ENCODE data around the gene BIRC7. TPM values are rescaled to one million over a fixed set of nuclear protein-coding genes. Genes with fewer than 3 reads are reported as not detected.

The BIRC7 gene
- total RNA-seq, 5 donors from 2014 or later (not counting 1 experiment from before 2014, with no cell fraction given) = not detected

GRCh38 chr20:63241272-63241671, 5.6 kb downstream of the BIRC7 start:
- ATAC-seq (replicated peaks in 1 of 4) (no peak), DNase-seq (no peak)
- H3K9me3 Mint-ChIP-seq = no peaks in the 10 kb centered on the region
- peaks cover 0 to 32% of the 10 kb centered on the region in 2 experiments for H3K27me3 ChIP-seq (replicated peaks in 1 of 2; ENCODE audit: control insufficient read depth in 2 of 2, extremely low read depth in 1 of 2, insufficient read depth in 2 of 2, low read length in 1 of 2)
- H3K4me3 Mint-ChIP-seq = no peak overlapping the region
- H3K4me1 Mint-ChIP-seq = no peaks in the 10 kb centered on the region
- no peak overlapping the region for H3K27ac Mint-ChIP-seq
- CTCF ChIA-PET = interaction anchor here in 1 of 2 donors (0.6 kb wide), 1 partner anchor 11 kb away, joined by 4 read pairs; no protein-coding TSS in a partner anchor
- POLR2A ChIA-PET = no interaction called here
- 64% methylated on average over 5 of the region's 11 CpGs for WGBS (ENCODE audit: insufficient coverage)
- H3K36me3 Mint-ChIP-seq = no peaks in the 10 kb centered on the region
- H3K27ac ChIP-seq (ENCODE audit: low read length) = no peak overlapping the region
- H3K4me3 ChIP-seq (ENCODE audit: control insufficient read depth in 1 of 2, extremely low read depth in 1 of 2, low read length in 1 of 2) = no peak overlapping the region
- no peaks in the 10 kb centered on the region for H3K9me3 ChIP-seq
- peaks cover 8 to 25% of the 10 kb centered on the region in 2 donors for H3K27me3 Mint-ChIP-seq
- H3K36me3 ChIP-seq (ENCODE audit: control insufficient read depth in 2 of 2, extremely low read depth in 1 of 2, insufficient read depth in 1 of 2, low read length in 1 of 2) = no peaks in the 10 kb centered on the region
- H3K4me1 ChIP-seq (ENCODE audit: control insufficient read depth in 1 of 2, extremely low read depth in 1 of 2, insufficient read depth in 2 of 2, low read length in 2 of 2) = no peaks in the 10 kb centered on the region

GRCh38 chr20:63242736-63243135, 7.0 kb downstream of the BIRC7 start:
- Histone ChIP-seq H3K27ac (ENCODE audit: low read length) (no peak overlapping the region), H3K27me3 (replicated peaks in 1 of 2; ENCODE audit: control insufficient read depth in 2 of 2, extremely low read depth in 1 of 2, insufficient read depth in 2 of 2, low read length in 1 of 2) (peaks cover 0 to 46% of the 10 kb centered on the region in 2 experiments), H3K4me3 (ENCODE audit: control insufficient read depth in 1 of 2, extremely low read depth in 1 of 2, low read length in 1 of 2) (no peak overlapping the region), H3K36me3 (ENCODE audit: control insufficient read depth in 2 of 2, extremely low read depth in 1 of 2, insufficient read depth in 1 of 2, low read length in 1 of 2) (no peaks in the 10 kb centered on the region), H3K9me3 (no peaks in the 10 kb centered on the region), H3K4me1 (ENCODE audit: control insufficient read depth in 1 of 2, extremely low read depth in 1 of 2, insufficient read depth in 2 of 2, low read length in 2 of 2) (no peaks in the 10 kb centered on the region)
- Mint-ChIP-seq H3K4me1 (no peaks in the 10 kb centered on the region), H3K27me3 (peaks cover 8 to 25% of the 10 kb centered on the region in 2 donors), H3K4me3 (no peak overlapping the region), H3K9me3 (no peaks in the 10 kb centered on the region), H3K27ac (no peak overlapping the region), H3K36me3 (no peaks in the 10 kb centered on the region)
- DNase-seq = no peak
- 90% methylated on average over 15 of the region's 21 CpGs for WGBS (ENCODE audit: insufficient coverage)
- ChIA-PET POLR2A (no interaction called here), CTCF (no interaction called here)
- no peak for ATAC-seq (replicated peaks in 1 of 4)

GRCh38 chr20:63243604-63244247, 8.0 kb downstream of the BIRC7 start:
- H3K36me3 ChIP-seq (ENCODE audit: control insufficient read depth in 2 of 2, extremely low read depth in 1 of 2, insufficient read depth in 1 of 2, low read length in 1 of 2) = no peaks in the 10 kb centered on the region
- no peaks in the 10 kb centered on the region for H3K4me1 Mint-ChIP-seq
- no peak overlapping the region for H3K4me3 ChIP-seq (ENCODE audit: control insufficient read depth in 1 of 2, extremely low read depth in 1 of 2, low read length in 1 of 2)
- no peak overlapping the region for H3K27ac ChIP-seq (ENCODE audit: low read length)
- POLR2A ChIA-PET = no interaction called here
- no peak overlapping the region for H3K27ac Mint-ChIP-seq
- no peak overlapping the region for H3K4me3 Mint-ChIP-seq
- no peaks in the 10 kb centered on the region for H3K9me3 ChIP-seq
- DNase-seq (no peak), ATAC-seq (replicated peaks in 1 of 4) (no peak)
- H3K27me3 Mint-ChIP-seq = peaks cover 14 to 34% of the 10 kb centered on the region in 2 donors
- WGBS (ENCODE audit: insufficient coverage) = 82% methylated on average over 20 of the region's 25 CpGs
- H3K27me3 ChIP-seq (replicated peaks in 1 of 2; ENCODE audit: control insufficient read depth in 2 of 2, extremely low read depth in 1 of 2, insufficient read depth in 2 of 2, low read length in 1 of 2) = peaks cover 0 to 56% of the 10 kb centered on the region in 2 experiments
- no peaks in the 10 kb centered on the region for H3K36me3 Mint-ChIP-seq
- CTCF ChIA-PET = no interaction called here
- H3K9me3 Mint-ChIP-seq = no peaks in the 10 kb centered on the region
- no peaks in the 10 kb centered on the region for H3K4me1 ChIP-seq (ENCODE audit: control insufficient read depth in 1 of 2, extremely low read depth in 1 of 2, insufficient read depth in 2 of 2, low read length in 2 of 2)

GRCh38 chr20:63244468-63244867, 8.8 kb downstream of the BIRC7 start:
- DNase-seq (no peak), ATAC-seq (replicated peaks in 1 of 4) (no peak)
- H3K4me1 Mint-ChIP-seq = no peaks in the 10 kb centered on the region
- H3K36me3 Mint-ChIP-seq = no peaks in the 10 kb centered on the region
- H3K4me1 ChIP-seq (ENCODE audit: control insufficient read depth in 1 of 2, extremely low read depth in 1 of 2, insufficient read depth in 2 of 2, low read length in 2 of 2) = no peaks in the 10 kb centered on the region
- H3K27me3 ChIP-seq (replicated peaks in 1 of 2; ENCODE audit: control insufficient read depth in 2 of 2, extremely low read depth in 1 of 2, insufficient read depth in 2 of 2, low read length in 1 of 2) = peaks cover 0 to 63% of the 10 kb centered on the region in 2 experiments
- 84% methylated on average over 8 of the region's 10 CpGs for WGBS (ENCODE audit: insufficient coverage)
- H3K27ac ChIP-seq (ENCODE audit: low read length) = no peak overlapping the region
- H3K27ac Mint-ChIP-seq = no peak overlapping the region
- H3K36me3 ChIP-seq (ENCODE audit: control insufficient read depth in 2 of 2, extremely low read depth in 1 of 2, insufficient read depth in 1 of 2, low read length in 1 of 2) = no peaks in the 10 kb centered on the region
- no peak overlapping the region for H3K4me3 ChIP-seq (ENCODE audit: control insufficient read depth in 1 of 2, extremely low read depth in 1 of 2, low read length in 1 of 2)
- CTCF ChIA-PET = no interaction called here
- H3K27me3 Mint-ChIP-seq = peaks cover 17 to 40% of the 10 kb centered on the region in 2 donors
- POLR2A ChIA-PET = no interaction called here
- no peaks in the 10 kb centered on the region for H3K9me3 Mint-ChIP-seq
- no peaks in the 10 kb centered on the region for H3K9me3 ChIP-seq
- no peak overlapping the region for H3K4me3 Mint-ChIP-seq

GRCh38 chr20:63246490-63247288, 11.0 kb downstream of the BIRC7 start:
- Histone ChIP-seq H3K36me3 (ENCODE audit: control insufficient read depth in 2 of 2, extremely low read depth in 1 of 2, insufficient read depth in 1 of 2, low read length in 1 of 2) (no peaks in the 10 kb centered on the region), H3K27me3 (replicated peaks in 1 of 2; ENCODE audit: control insufficient read depth in 2 of 2, extremely low read depth in 1 of 2, insufficient read depth in 2 of 2, low read length in 1 of 2) (peaks cover 0 to 69% of the 10 kb centered on the region in 2 experiments), H3K4me3 (ENCODE audit: control insufficient read depth in 1 of 2, extremely low read depth in 1 of 2, low read length in 1 of 2) (no peak overlapping the region), H3K9me3 (no peaks in the 10 kb centered on the region), H3K27ac (ENCODE audit: low read length) (no peak overlapping the region), H3K4me1 (ENCODE audit: control insufficient read depth in 1 of 2, extremely low read depth in 1 of 2, insufficient read depth in 2 of 2, low read length in 2 of 2) (no peaks in the 10 kb centered on the region)
- 33% methylated on average over 44 of the region's 50 CpGs for WGBS (ENCODE audit: insufficient coverage)
- POLR2A ChIA-PET = no interaction called here
- DNase-seq = no peak
- Mint-ChIP-seq H3K9me3 (no peaks in the 10 kb centered on the region), H3K36me3 (no peaks in the 10 kb centered on the region), H3K27ac (no peak overlapping the region), H3K27me3 (peaks cover 30 to 53% of the 10 kb centered on the region in 2 donors), H3K4me1 (no peaks in the 10 kb centered on the region), H3K4me3 (no peak overlapping the region)
- CTCF ChIA-PET = interaction anchor here in 1 of 2 donors (0.8 kb wide), 1 partner anchor 23 kb away, joined by 6 read pairs; no protein-coding TSS in a partner anchor
- ATAC-seq (replicated peaks in 1 of 4) = no peak

GRCh38 chr20:63247671-63248228, 12.0 kb downstream of the BIRC7 start:
- no peaks in the 10 kb centered on the region for H3K9me3 Mint-ChIP-seq
- POLR2A ChIA-PET = no interaction called here
- CTCF ChIA-PET = no interaction called here
- no peaks in the 10 kb centered on the region for H3K9me3 ChIP-seq
- DNase-seq (no peak), ATAC-seq (replicated peaks in 1 of 4) (no peak)
- H3K4me3 ChIP-seq (ENCODE audit: control insufficient read depth in 1 of 2, extremely low read depth in 1 of 2, low read length in 1 of 2) = no peak overlapping the region
- no peak overlapping the region for H3K4me3 Mint-ChIP-seq
- H3K36me3 ChIP-seq (ENCODE audit: control insufficient read depth in 2 of 2, extremely low read depth in 1 of 2, insufficient read depth in 1 of 2, low read length in 1 of 2) = no peaks in the 10 kb centered on the region
- H3K4me1 Mint-ChIP-seq = peaks cover 0 to 4% (median 2%) of the 10 kb centered on the region in 3 donors
- 61% methylated on average over 17 of the region's 24 CpGs for WGBS (ENCODE audit: insufficient coverage)
- no peak overlapping the region for H3K27ac Mint-ChIP-seq
- H3K27ac ChIP-seq (ENCODE audit: low read length) = no peak overlapping the region
- H3K27me3 Mint-ChIP-seq = peaks cover 37 to 60% of the 10 kb centered on the region in 2 donors
- H3K27me3 ChIP-seq (replicated peaks in 1 of 2; ENCODE audit: control insufficient read depth in 2 of 2, extremely low read depth in 1 of 2, insufficient read depth in 2 of 2, low read length in 1 of 2) = peaks cover 0 to 75% of the 10 kb centered on the region in 2 experiments
- H3K36me3 Mint-ChIP-seq = no peaks in the 10 kb centered on the region
- H3K4me1 ChIP-seq (ENCODE audit: control insufficient read depth in 1 of 2, extremely low read depth in 1 of 2, insufficient read depth in 2 of 2, low read length in 2 of 2) = no peaks in the 10 kb centered on the region
